OCI-LY7 (cell line): ENCODE measurements around the gene AKAP10. TPM values are rescaled to one million over a fixed set of nuclear protein-coding genes. Genes with fewer than 3 reads are reported as not detected.

Experiments
- BruUV-seq: library from RNA; stranded (reverse); fragments of 400-500 nt; replicated peaks from 2 replicates; lab custom pipeline; 2021; lab: Mats Ljungman, UMichigan
- CTCF ChIA-PET: fragments of 300-600 bp; sonication (Branson Sonifier 250); formaldehyde crosslinking; loops from one replicate; lab custom pipeline; 2022; ENCODE audit warnings: antibody characterized with exemption; ENCODE audit not compliant: unreplicated experiment; lab: Charles Lee
- POLR2A ChIA-PET: fragments of 300-600 bp; sonication (Branson Sonifier 250); formaldehyde crosslinking; loops from one replicate; lab custom pipeline; 2022; ENCODE audit warnings: antibody characterized with exemption; lab: Charles Lee
- DNase-seq: peaks from one replicate; pipeline ENCODE4 v3.0.0-alpha.2; 2015; ENCODE audit warnings: low spot score
- H2AFZ ChIP-seq: fragments of 200-600 bp; sonication (generic), shearing (Covaris generic); 2 replicates; pipeline ENCODE4 v1.6.1; 2014; ENCODE audit warnings: mild to moderate bottlenecking, antibody characterized with exemption, low read length, moderate library complexity
- H3K27ac ChIP-seq: fragments of 200-600 bp; sonication (generic); 2 replicates; pipeline ENCODE4 v1.5.1; 2014; ENCODE audit warnings: mixed run types, low read depth, mild to moderate bottlenecking, moderate library complexity, low read length, inconsistent platforms; ENCODE audit not compliant: poor library complexity, severe bottlenecking
- H3K36me3 ChIP-seq: fragments of 200-600 bp; sonication (generic); 2 replicates; pipeline ENCODE4 v1.6.1; 2014; ENCODE audit warnings: mild to moderate bottlenecking, antibody characterized with exemption, low read length, moderate library complexity, mixed read lengths; ENCODE audit not compliant: insufficient read depth
- H3K4me1 ChIP-seq: fragments of 200-600 bp; sonication (generic); 2 replicates; pipeline ENCODE4 v1.5.1; 2014; ENCODE audit warnings: mild to moderate bottlenecking, low read length; ENCODE audit not compliant: insufficient read depth, poor library complexity, severe bottlenecking
- H3K4me2 ChIP-seq: fragments of 200-600 bp; sonication (generic); 2 replicates; pipeline ENCODE4 v1.6.1; 2014; ENCODE audit warnings: mild to moderate bottlenecking, low read length
- H3K4me3 ChIP-seq: fragments of 200-600 bp; sonication (generic); 2 replicates; pipeline ENCODE4 v1.5.1; 2014; ENCODE audit warnings: mild to moderate bottlenecking, low read depth, low read length; ENCODE audit not compliant: poor library complexity, severe bottlenecking
- H3K79me2 ChIP-seq: fragments of 200-600 bp; sonication (generic); 2 replicates; pipeline ENCODE4 v1.6.1; 2016; ENCODE audit warnings: low read depth, mild to moderate bottlenecking, low read length, moderate library complexity, mixed read lengths; ENCODE audit not compliant: insufficient read depth
- H3K9me2 ChIP-seq: fragments of 200-600 bp; sonication (generic); 2 replicates; pipeline ENCODE4 v1.6.1; 2016; ENCODE audit warnings: mild to moderate bottlenecking, low read length, mixed read lengths; ENCODE audit not compliant: insufficient read depth
- H3K9me3 ChIP-seq: fragments of 200-600 bp; sonication (generic); 2 replicates; pipeline ENCODE4 v1.6.1; 2014; ENCODE audit warnings: mild to moderate bottlenecking, mixed run types, low read length, mixed read lengths
- H4K20me1 ChIP-seq: fragments of 200-600 bp; sonication (generic); 2 replicates; pipeline ENCODE4 v1.6.1; 2014; ENCODE audit warnings: mild to moderate bottlenecking, antibody characterized with exemption, low read length, moderate library complexity, mixed read lengths; ENCODE audit not compliant: insufficient read depth
- CTCF ChIP-seq: fragments of 200-600 bp; sonication (generic); conservative IDR thresholded peaks from 2 replicates; pipeline ENCODE4 v1.5.1; 2014; ENCODE audit warnings: mild to moderate bottlenecking, antibody characterized with exemption, low read length, moderate library complexity, mixed read lengths
- EZH2phosphoT487 ChIP-seq: fragments of 200-600 bp; sonication (generic); IDR thresholded peaks from 2 replicates; pipeline ENCODE4 v1.6.1; 2018; ENCODE audit warnings: low read depth, borderline replicate concordance, mild to moderate bottlenecking, mixed run types, antibody characterized with exemption, low read length, moderate library complexity, mixed read lengths
- intact Hi-C: fragments of 100-400 bp; cut with micrococcal nuclease; formaldehyde crosslinking; loops from one replicate; pipeline ENCODE4 v1.10.0; 2022; ENCODE audit not compliant: unreplicated experiment
- total RNA-seq, 2 experiments: library from RNA; depleted of rRNA in 1 of 2; stranded (reverse); fragments of >200 nt in 1 of 2; shearing (Covaris generic) in 1 of 2; gene quantifications; 2 replicates each; pipeline ENCODE4 v1.2.3, GENCODE V29; 2014 to 2022

AKAP10 gene
- total RNA-seq, 2 experiments from 2014 or later: 20.5 to 35.7 TPM

DNA sequence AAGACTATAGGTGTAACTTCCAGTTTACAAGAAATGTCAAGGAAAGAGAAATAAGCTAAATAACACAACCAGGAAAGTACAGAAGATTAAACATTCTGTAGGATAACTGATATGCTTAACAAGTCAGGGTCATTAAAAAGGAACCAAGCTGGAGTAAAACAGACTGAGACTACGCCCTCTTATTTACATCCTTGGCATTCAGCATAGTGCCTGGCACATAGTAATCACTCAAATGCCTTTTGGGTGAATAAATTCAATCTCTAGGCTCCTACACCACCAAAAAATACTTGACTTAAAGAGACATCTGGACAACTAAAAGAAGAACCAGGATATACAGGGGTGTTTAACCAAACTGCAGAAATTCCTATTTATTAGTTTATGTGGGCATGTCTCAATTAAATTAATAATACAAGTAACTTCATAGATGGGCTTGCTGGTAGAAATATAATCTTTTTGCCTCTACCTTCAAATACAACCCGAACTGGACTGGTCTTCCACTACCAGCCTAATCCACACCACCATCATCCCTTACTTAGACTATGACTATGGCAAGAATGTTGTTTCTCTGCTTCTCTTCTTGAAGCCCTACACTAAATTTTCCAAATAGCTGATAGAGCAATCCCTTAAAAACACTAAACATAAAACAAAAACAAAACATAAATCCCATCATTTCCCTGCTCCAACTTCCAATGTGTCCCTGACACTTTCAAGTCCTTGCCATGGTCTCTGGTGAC is 62.2 kb downstream of the AKAP10 start:
- CTCF ChIA-PET: no interaction called here
- no peak overlapping the region for H3K27ac ChIP-seq
- no peak overlapping the region for H2AFZ ChIP-seq
- H3K4me3 ChIP-seq: no peak overlapping the region
- intact Hi-C loops: no loop called here
- no peak for DNase-seq
- no peaks in the 10 kb centered on the region for H4K20me1 ChIP-seq
- no TSS peak for BruUV-seq
- no peaks in the 10 kb centered on the region for H3K9me2 ChIP-seq
- POLR2A ChIA-PET: interaction anchor here (0.6 kb wide), 2 partner anchors 47 to 50 kb away, joined by 3 to 7 read pairs; no protein-coding TSS in a partner anchor
- H3K36me3 ChIP-seq: peaks cover 84% of the 10 kb centered on the region
- no peaks in the 10 kb centered on the region for H3K79me2 ChIP-seq
- no peaks in the 10 kb centered on the region for H3K4me1 ChIP-seq
- no peaks in the 10 kb centered on the region for H3K9me3 ChIP-seq
- TF ChIP-seq EZH2phosphoT487 (no peak), CTCF (no peak)
- H3K4me2 ChIP-seq: no peak overlapping the region

DNA sequence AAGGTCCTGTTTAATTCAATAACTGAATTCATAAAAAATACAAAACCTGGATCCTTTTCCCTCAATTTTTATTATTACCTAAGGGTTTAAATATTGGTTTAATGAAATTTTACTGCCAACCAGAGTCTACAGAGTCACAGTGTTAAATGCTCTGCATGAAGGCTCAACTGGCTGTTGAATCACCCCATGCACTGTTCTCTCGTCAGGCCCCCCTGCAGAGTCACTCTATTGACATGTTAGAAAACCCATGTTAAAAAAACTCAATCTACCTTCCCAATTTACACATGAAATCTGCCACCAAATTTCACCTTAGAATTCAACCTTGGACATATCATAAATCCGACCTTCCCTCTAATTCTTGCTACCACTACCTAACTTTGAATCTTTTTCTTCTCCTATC is 66.6 kb downstream of the AKAP10 start:
- CTCF ChIA-PET: no interaction called here
- no TSS peak for BruUV-seq
- no peak for TF ChIP-seq CTCF
- no peak for TF ChIP-seq EZH2phosphoT487
- Histone ChIP-seq H3K4me1 (no peaks in the 10 kb centered on the region), H3K4me3 (no peak overlapping the region), H3K27ac (no peak overlapping the region), H3K9me3 (no peaks in the 10 kb centered on the region), H3K79me2 (no peaks in the 10 kb centered on the region), H3K9me2 (no peaks in the 10 kb centered on the region), H2AFZ (no peak overlapping the region), H4K20me1 (no peaks in the 10 kb centered on the region), H3K4me2 (no peak overlapping the region), H3K36me3 (peaks cover 89% of the 10 kb centered on the region)
- POLR2A ChIA-PET: interaction anchor here (0.5 to 0.7 kb wide), 2 partner anchors 156 to 221 kb away, joined by 3 read pairs; no protein-coding TSS in a partner anchor
- no peak for DNase-seq
- intact Hi-C loops: no loop called here

GRCh38 chr17:19909139-19909538 is 68.5 kb downstream of the AKAP10 start:
- no peaks in the 10 kb centered on the region for H3K9me2 ChIP-seq
- no peaks in the 10 kb centered on the region for H3K79me2 ChIP-seq
- H3K27ac ChIP-seq: no peak overlapping the region
- no peaks in the 10 kb centered on the region for H4K20me1 ChIP-seq
- ChIA-PET CTCF (no interaction called here), POLR2A (no interaction called here)
- H3K4me1 ChIP-seq: no peaks in the 10 kb centered on the region
- BruUV-seq: no TSS peak
- no peak overlapping the region for H3K4me3 ChIP-seq
- TF ChIP-seq EZH2phosphoT487 (no peak), CTCF (no peak)
- H3K9me3 ChIP-seq: no peaks in the 10 kb centered on the region
- intact Hi-C loops: no loop called here
- H2AFZ ChIP-seq: no peak overlapping the region
- no peak for DNase-seq
- H3K36me3 ChIP-seq: peaks cover 88% of the 10 kb centered on the region
- no peak overlapping the region for H3K4me2 ChIP-seq
